Measurements from ENCODE around the gene ARHGEF19.
"Not testable (repeated sequence)": the region's sequence is repeated elsewhere in the genome, so short reads cannot be mapped to it uniquely, and the experiment has no call there.

Gene ARHGEF19

GRCh38 chr1:16166117-16166516 is 46.3 kb downstream of the ARHGEF19 start:
- Histone ChIP-seq H3K27me3 (replicated peaks; ENCODE audit: control insufficient read depth, insufficient read depth, low read length, poor library complexity, severe bottlenecking) (no peaks in the 10 kb centered on the region), H3K36me3 (ENCODE audit: control insufficient read depth, insufficient read depth, low read length) (no peaks in the 10 kb centered on the region), H3K9me3 (ENCODE audit: control insufficient read depth, low read length) (no peaks in the 10 kb centered on the region), H3K27ac (ENCODE audit: insufficient read depth, low read length, poor library complexity, severe bottlenecking) (no peak overlapping the region), H3K4me1 (ENCODE audit: control insufficient read depth, insufficient read depth, low read length, poor library complexity, severe bottlenecking) (peaks cover 46% of the 10 kb centered on the region), H3K4me3 (ENCODE audit: insufficient read depth, low read depth, low read length, poor library complexity, severe bottlenecking) (no peak overlapping the region)
- no peak for DNase-seq

- H3K36me3 ChIP-seq (ENCODE audit: control insufficient read depth, insufficient read depth, low read length): no peaks in the 10 kb centered on the region
- H3K4me3 ChIP-seq (ENCODE audit: insufficient read depth, low read depth, low read length, poor library complexity, severe bottlenecking): no peak overlapping the region
- H3K27me3 ChIP-seq (replicated peaks; ENCODE audit: control insufficient read depth, insufficient read depth, low read length, poor library complexity, severe bottlenecking): no peaks in the 10 kb centered on the region
- no peak for DNase-seq
- no peaks in the 10 kb centered on the region for H3K9me3 ChIP-seq (ENCODE audit: control insufficient read depth, low read length)
- no peak overlapping the region for H3K27ac ChIP-seq (ENCODE audit: insufficient read depth, low read length, poor library complexity, severe bottlenecking)
- H3K4me1 ChIP-seq (ENCODE audit: control insufficient read depth, insufficient read depth, low read length, poor library complexity, severe bottlenecking): peaks cover 46% of the 10 kb centered on the region
Observed at GRCh38 chr1:16165548-16165947, 46.9 kb downstream of the ARHGEF19 start.

- DNase-seq: no peak
- Histone ChIP-seq H3K4me3 (ENCODE audit: insufficient read depth, low read depth, low read length, poor library complexity, severe bottlenecking) (no peak overlapping the region), H3K36me3 (ENCODE audit: control insufficient read depth, insufficient read depth, low read length) (no peaks in the 10 kb centered on the region), H3K27ac (ENCODE audit: insufficient read depth, low read length, poor library complexity, severe bottlenecking) (no peak overlapping the region), H3K4me1 (ENCODE audit: control insufficient read depth, insufficient read depth, low read length, poor library complexity, severe bottlenecking) (peaks cover 46% of the 10 kb centered on the region), H3K9me3 (ENCODE audit: control insufficient read depth, low read length) (no peaks in the 10 kb centered on the region), H3K27me3 (replicated peaks; ENCODE audit: control insufficient read depth, insufficient read depth, low read length, poor library complexity, severe bottlenecking) (no peaks in the 10 kb centered on the region)
Observed at GRCh38 chr1:16165073-16165364, 47.4 kb downstream of the ARHGEF19 start.

GRCh38 chr1:16164213-16165072 is 48.0 kb downstream of the ARHGEF19 start:
- Histone ChIP-seq H3K27ac (ENCODE audit: insufficient read depth, low read length, poor library complexity, severe bottlenecking) (no peak overlapping the region), H3K4me1 (ENCODE audit: control insufficient read depth, insufficient read depth, low read length, poor library complexity, severe bottlenecking) (peaks cover 46% of the 10 kb centered on the region), H3K9me3 (ENCODE audit: control insufficient read depth, low read length) (no peaks in the 10 kb centered on the region), H3K27me3 (replicated peaks; ENCODE audit: control insufficient read depth, insufficient read depth, low read length, poor library complexity, severe bottlenecking) (no peaks in the 10 kb centered on the region), H3K36me3 (ENCODE audit: control insufficient read depth, insufficient read depth, low read length) (no peaks in the 10 kb centered on the region), H3K4me3 (ENCODE audit: insufficient read depth, low read depth, low read length, poor library complexity, severe bottlenecking) (no peak overlapping the region)
- DNase-seq: no peak

- H3K4me1 ChIP-seq (ENCODE audit: control insufficient read depth, insufficient read depth, low read length, poor library complexity, severe bottlenecking): peaks cover 40% of the 10 kb centered on the region
- H3K27ac ChIP-seq (ENCODE audit: insufficient read depth, low read length, poor library complexity, severe bottlenecking); DNase-seq; H3K36me3 ChIP-seq (ENCODE audit: control insufficient read depth, insufficient read depth, low read length); H3K27me3 ChIP-seq (replicated peaks; ENCODE audit: control insufficient read depth, insufficient read depth, low read length, poor library complexity, severe bottlenecking); H3K4me3 ChIP-seq (ENCODE audit: insufficient read depth, low read depth, low read length, poor library complexity, severe bottlenecking); H3K9me3 ChIP-seq (ENCODE audit: control insufficient read depth, low read length): not testable (repeated sequence)
Observed at GRCh38 chr1:16163608-16164212, 48.7 kb downstream of the ARHGEF19 start.

- peak; percentile 60 to 72 (median 62) for DNase-seq
- Histone ChIP-seq H3K27me3 (replicated peaks; ENCODE audit: control insufficient read depth, insufficient read depth, low read length, poor library complexity, severe bottlenecking) (no peaks in the 10 kb centered on the region), H3K9me3 (ENCODE audit: control insufficient read depth, low read length) (no peaks in the 10 kb centered on the region), H3K36me3 (ENCODE audit: control insufficient read depth, insufficient read depth, low read length) (no peaks in the 10 kb centered on the region), H3K27ac (ENCODE audit: insufficient read depth, low read length, poor library complexity, severe bottlenecking) (peak overlapping the region; percentile 54), H3K4me1 (ENCODE audit: control insufficient read depth, insufficient read depth, low read length, poor library complexity, severe bottlenecking) (peaks cover 36% of the 10 kb centered on the region), H3K4me3 (ENCODE audit: insufficient read depth, low read depth, low read length, poor library complexity, severe bottlenecking) (peak overlapping the region; percentile 42)
Observed at GRCh38 chr1:16162163-16162822, 50.2 kb downstream of the ARHGEF19 start.

- Histone ChIP-seq H3K4me1 (ENCODE audit: control insufficient read depth, insufficient read depth, low read length, poor library complexity, severe bottlenecking) (peaks cover 40% of the 10 kb centered on the region), H3K27ac (ENCODE audit: insufficient read depth, low read length, poor library complexity, severe bottlenecking) (peak overlapping the region; percentile 54), H3K4me3 (ENCODE audit: insufficient read depth, low read depth, low read length, poor library complexity, severe bottlenecking) (peak overlapping the region; percentile 42), H3K27me3 (replicated peaks; ENCODE audit: control insufficient read depth, insufficient read depth, low read length, poor library complexity, severe bottlenecking) (no peaks in the 10 kb centered on the region), H3K36me3 (ENCODE audit: control insufficient read depth, insufficient read depth, low read length) (no peaks in the 10 kb centered on the region), H3K9me3 (ENCODE audit: control insufficient read depth, low read length) (no peaks in the 10 kb centered on the region)
- DNase-seq: no peak
Observed at GRCh38 chr1:16161717-16162116, 50.7 kb downstream of the ARHGEF19 start.

- no peak overlapping the region for H3K4me3 ChIP-seq (ENCODE audit: insufficient read depth, low read depth, low read length, poor library complexity, severe bottlenecking)
- no peaks in the 10 kb centered on the region for H3K9me3 ChIP-seq (ENCODE audit: control insufficient read depth, low read length)
- H3K4me1 ChIP-seq (ENCODE audit: control insufficient read depth, insufficient read depth, low read length, poor library complexity, severe bottlenecking): peaks cover 61% of the 10 kb centered on the region
- no peaks in the 10 kb centered on the region for H3K36me3 ChIP-seq (ENCODE audit: control insufficient read depth, insufficient read depth, low read length)
- H3K27me3 ChIP-seq (replicated peaks; ENCODE audit: control insufficient read depth, insufficient read depth, low read length, poor library complexity, severe bottlenecking): no peaks in the 10 kb centered on the region
- H3K27ac ChIP-seq (ENCODE audit: insufficient read depth, low read length, poor library complexity, severe bottlenecking): no peak overlapping the region
- DNase-seq: no peak
Observed at GRCh38 chr1:16158993-16159831, 53.2 kb downstream of the ARHGEF19 start.

GRCh38 chr1:16158025-16158424 is 54.4 kb downstream of the ARHGEF19 start:
- DNase-seq: peak in 2 of 3 donors; percentile 25 to 29
- Histone ChIP-seq H3K27ac (ENCODE audit: insufficient read depth, low read length, poor library complexity, severe bottlenecking) (no peak overlapping the region), H3K4me3 (ENCODE audit: insufficient read depth, low read depth, low read length, poor library complexity, severe bottlenecking) (no peak overlapping the region), H3K27me3 (replicated peaks; ENCODE audit: control insufficient read depth, insufficient read depth, low read length, poor library complexity, severe bottlenecking) (no peaks in the 10 kb centered on the region), H3K36me3 (ENCODE audit: control insufficient read depth, insufficient read depth, low read length) (no peaks in the 10 kb centered on the region), H3K4me1 (ENCODE audit: control insufficient read depth, insufficient read depth, low read length, poor library complexity, severe bottlenecking) (peaks cover 61% of the 10 kb centered on the region), H3K9me3 (ENCODE audit: control insufficient read depth, low read length) (no peaks in the 10 kb centered on the region)
